Neural crest cell (in vitro differentiated cells): ENCODE results near the gene HNRNPM. TPM values are rescaled to one million over a fixed set of nuclear protein-coding genes. Genes with fewer than 3 reads are reported as not detected.

Source experiments
- DNase-seq: peaks from one replicate; pipeline ENCODE4 v3.0.0; 2021; ENCODE audit warnings: low read depth, mixed read lengths, low spot score
- H3K27ac Mint-ChIP-seq: one replicate; pipeline ENCODE4 v1.8.0; 2021; ENCODE audit warnings: mild to moderate bottlenecking, mixed read lengths; ENCODE audit not compliant: unreplicated experiment
- H3K27me3 Mint-ChIP-seq: 2 replicates; pipeline ENCODE4 v1.8.0; 2021; ENCODE audit warnings: low read depth, mild to moderate bottlenecking, mixed read lengths
- H3K36me3 Mint-ChIP-seq: 2 replicates; pipeline ENCODE4 v1.8.0; 2021; ENCODE audit warnings: low read depth, mild to moderate bottlenecking, mixed read lengths
- H3K4me1 Mint-ChIP-seq: 2 replicates; pipeline ENCODE4 v1.8.0; 2021; ENCODE audit warnings: mixed read lengths
- H3K4me3 Mint-ChIP-seq: one replicate; pipeline ENCODE4 v1.8.0; 2021; ENCODE audit warnings: mild to moderate bottlenecking, mixed read lengths
- H3K9me3 Mint-ChIP-seq: 2 replicates; pipeline ENCODE4 v1.8.0; 2021; ENCODE audit warnings: mixed read lengths
- total RNA-seq: library from RNA; stranded (reverse); gene quantifications from 2 replicates; pipeline ENCODE4 v1.2.1, GENCODE V29; 2021
- TF ChIP-seq, protein P1 (sequence below): fragments of 200-600 bp; sonication (generic); conservative IDR thresholded peaks from 2 replicates; pipeline ENCODE4 v1.5.0; 2021; ENCODE audit warnings: antibody characterized with exemption, mild to moderate bottlenecking

The HNRNPM gene
- total RNA-seq, 1 donor from 2014 or later, result 493 TPM

DNA sequence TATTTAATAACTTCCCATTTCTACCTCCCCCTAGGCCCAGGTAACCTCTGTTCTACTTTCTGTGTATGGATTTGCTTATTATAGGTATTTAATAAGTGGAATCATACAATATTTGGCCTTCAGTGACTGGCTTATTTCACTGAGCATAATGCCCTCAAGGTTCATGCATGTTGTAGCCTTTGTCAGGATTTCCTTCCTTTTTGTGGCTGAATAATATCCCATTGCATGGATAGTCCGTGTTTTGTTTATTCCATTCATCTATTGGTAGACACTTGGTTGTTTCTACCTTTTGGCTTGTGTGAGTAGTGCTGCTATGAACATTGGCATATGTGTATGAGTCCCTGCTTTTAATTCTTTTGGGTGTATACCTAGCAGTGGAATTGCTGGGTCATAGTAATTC is 9.4 kb downstream of the HNRNPM start:
- Mint-ChIP-seq H3K4me1 (peaks cover 49% of the 10 kb centered on the region), H3K27me3 (no peaks in the 10 kb centered on the region), H3K9me3 (no peaks in the 10 kb centered on the region), H3K4me3 (no peak overlapping the region), H3K36me3 (peaks cover 15% of the 10 kb centered on the region), H3K27ac (no peak overlapping the region)
- TF ChIP-seq, protein P1, sequence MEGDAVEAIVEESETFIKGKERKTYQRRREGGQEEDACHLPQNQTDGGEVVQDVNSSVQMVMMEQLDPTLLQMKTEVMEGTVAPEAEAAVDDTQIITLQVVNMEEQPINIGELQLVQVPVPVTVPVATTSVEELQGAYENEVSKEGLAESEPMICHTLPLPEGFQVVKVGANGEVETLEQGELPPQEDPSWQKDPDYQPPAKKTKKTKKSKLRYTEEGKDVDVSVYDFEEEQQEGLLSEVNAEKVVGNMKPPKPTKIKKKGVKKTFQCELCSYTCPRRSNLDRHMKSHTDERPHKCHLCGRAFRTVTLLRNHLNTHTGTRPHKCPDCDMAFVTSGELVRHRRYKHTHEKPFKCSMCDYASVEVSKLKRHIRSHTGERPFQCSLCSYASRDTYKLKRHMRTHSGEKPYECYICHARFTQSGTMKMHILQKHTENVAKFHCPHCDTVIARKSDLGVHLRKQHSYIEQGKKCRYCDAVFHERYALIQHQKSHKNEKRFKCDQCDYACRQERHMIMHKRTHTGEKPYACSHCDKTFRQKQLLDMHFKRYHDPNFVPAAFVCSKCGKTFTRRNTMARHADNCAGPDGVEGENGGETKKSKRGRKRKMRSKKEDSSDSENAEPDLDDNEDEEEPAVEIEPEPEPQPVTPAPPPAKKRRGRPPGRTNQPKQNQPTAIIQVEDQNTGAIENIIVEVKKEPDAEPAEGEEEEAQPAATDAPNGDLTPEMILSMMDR, result no peak
- DNase-seq, result no peak

DNA sequence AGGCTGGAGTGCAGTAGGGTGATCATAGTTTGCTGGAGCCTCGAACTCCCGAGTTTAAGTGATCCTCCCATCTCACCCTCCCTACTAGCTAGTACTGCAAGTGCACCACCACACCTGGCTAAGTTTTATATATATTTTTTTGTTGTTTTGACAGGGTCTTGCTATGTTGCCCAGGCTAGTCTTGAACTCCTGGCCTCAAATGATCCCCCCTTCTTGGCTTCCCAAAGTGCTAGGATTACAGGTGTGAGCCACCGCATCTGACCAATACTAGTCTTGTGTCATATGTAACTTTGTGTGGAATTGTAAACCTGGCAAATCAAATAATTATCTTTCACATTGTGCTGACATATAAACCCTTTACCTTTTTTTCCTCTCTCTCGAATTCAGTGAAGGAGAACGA is 10.2 kb downstream of the HNRNPM start:
- H3K27ac Mint-ChIP-seq, result no peak overlapping the region

DNA sequence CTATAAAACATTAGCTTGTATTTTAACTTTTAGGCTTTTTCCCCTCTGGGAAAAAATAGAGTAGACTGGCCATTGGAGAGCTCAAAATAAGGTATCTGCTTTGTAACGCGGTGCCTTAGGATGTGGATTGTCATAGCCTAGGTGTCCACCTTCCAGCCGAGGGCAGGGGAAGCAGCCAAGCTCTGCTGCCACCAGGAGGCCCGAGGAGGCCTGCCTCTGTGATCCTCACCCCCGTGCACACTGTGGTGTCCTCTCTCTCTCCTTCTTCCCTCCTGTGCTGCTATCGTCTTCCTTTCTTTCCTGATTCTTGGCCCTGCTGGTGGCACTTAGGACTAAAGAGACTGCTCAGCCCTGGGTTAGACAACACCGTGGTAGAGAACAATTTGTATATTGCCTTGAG is 11.3 kb downstream of the HNRNPM start:
- peak overlapping the region; percentile 16 for H3K4me3 Mint-ChIP-seq
- no peaks in the 10 kb centered on the region for H3K27me3 Mint-ChIP-seq
- DNase-seq, result no peak
- TF ChIP-seq, protein P1, result peak; percentile 43
- H3K4me1 Mint-ChIP-seq, result peaks cover 60% of the 10 kb centered on the region
- peaks cover 18% of the 10 kb centered on the region for H3K36me3 Mint-ChIP-seq
- no peaks in the 10 kb centered on the region for H3K9me3 Mint-ChIP-seq
- no peak overlapping the region for H3K27ac Mint-ChIP-seq

More for the DNA sequence above, 10.2 kb downstream of the HNRNPM start:
- peaks cover 53% of the 10 kb centered on the region for H3K4me1 Mint-ChIP-seq
- H3K9me3 Mint-ChIP-seq, result no peaks in the 10 kb centered on the region
- no peaks in the 10 kb centered on the region for H3K27me3 Mint-ChIP-seq
- H3K4me3 Mint-ChIP-seq, result no peak overlapping the region
- TF ChIP-seq, protein P1, result no peak
- peaks cover 16% of the 10 kb centered on the region for H3K36me3 Mint-ChIP-seq
- DNase-seq, result no peak

DNA sequence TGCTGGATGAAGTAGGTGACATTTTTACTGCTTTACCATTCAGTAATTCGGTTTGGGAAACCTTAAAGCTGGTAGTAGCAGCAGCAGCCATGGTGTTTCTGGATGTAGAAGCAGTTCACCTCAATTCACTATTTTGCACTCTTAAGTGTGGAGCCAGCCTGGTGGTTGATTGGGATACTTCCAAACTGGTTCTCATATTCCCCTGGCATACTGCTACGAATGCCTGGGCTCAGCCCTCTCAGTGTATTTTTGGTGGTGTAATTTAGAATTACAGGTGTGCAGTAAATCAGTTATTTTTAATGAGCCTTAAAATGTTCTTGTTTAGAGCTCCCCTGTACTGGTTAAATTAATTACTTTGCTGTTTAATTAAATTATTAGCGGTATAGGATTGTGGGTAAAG is 12.4 kb downstream of the HNRNPM start:
- H3K4me1 Mint-ChIP-seq, result peaks cover 62% of the 10 kb centered on the region
- no peak overlapping the region for H3K4me3 Mint-ChIP-seq
- H3K27ac Mint-ChIP-seq, result no peak overlapping the region
- no peaks in the 10 kb centered on the region for H3K9me3 Mint-ChIP-seq
- no peaks in the 10 kb centered on the region for H3K27me3 Mint-ChIP-seq
- H3K36me3 Mint-ChIP-seq, result peaks cover 15% of the 10 kb centered on the region
- DNase-seq, result no peak
- TF ChIP-seq, protein P1, result no peak

DNA sequence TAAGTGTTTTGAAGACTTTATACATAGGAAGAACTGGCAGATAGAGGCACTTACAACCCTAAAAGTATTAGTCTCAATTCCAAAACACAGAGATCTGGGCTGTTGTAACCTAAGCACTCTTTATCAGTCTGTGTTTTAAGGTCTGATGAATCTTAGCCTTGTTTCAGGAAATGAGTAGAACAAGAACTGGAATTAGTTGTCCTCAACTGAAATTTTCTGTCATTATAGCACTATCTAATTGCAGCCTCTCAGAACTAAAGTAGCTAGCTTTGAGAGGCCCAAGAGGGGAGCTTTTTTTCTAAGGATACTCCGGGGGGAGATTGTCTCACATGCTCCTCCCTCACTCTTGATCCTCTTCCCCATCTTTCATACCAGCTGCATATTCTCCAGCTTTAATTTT is 13.1 kb downstream of the HNRNPM start:
- Mint-ChIP-seq H3K36me3 (peaks cover 15% of the 10 kb centered on the region), H3K27ac (no peak overlapping the region), H3K4me1 (peaks cover 65% of the 10 kb centered on the region), H3K9me3 (no peaks in the 10 kb centered on the region), H3K4me3 (no peak overlapping the region), H3K27me3 (no peaks in the 10 kb centered on the region)
- TF ChIP-seq, protein P1, result no peak
- DNase-seq, result no peak

DNA sequence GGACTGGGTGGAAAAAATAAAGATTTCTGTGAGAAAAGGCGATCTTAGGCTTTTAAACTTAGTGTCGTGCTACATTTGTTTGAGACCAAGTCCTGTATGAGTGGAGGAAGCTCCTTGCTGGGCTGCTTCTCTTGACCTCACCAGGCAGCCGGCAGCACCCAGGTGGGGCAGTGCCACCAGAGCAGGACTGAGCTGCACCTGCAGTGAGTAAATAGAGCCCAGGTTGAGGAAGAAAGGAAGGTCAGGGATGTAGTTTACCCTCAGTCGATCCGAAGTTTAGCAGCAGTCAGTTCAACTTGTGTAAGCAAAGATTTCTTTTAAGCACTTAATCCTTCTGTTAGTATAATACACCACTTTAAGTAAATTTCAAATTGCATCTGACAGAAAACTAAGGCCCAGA is 13.6 kb downstream of the HNRNPM start:
- H3K9me3 Mint-ChIP-seq, result no peaks in the 10 kb centered on the region
- H3K36me3 Mint-ChIP-seq, result peaks cover 18% of the 10 kb centered on the region
- TF ChIP-seq, protein P1, result no peak
- no peak overlapping the region for H3K4me3 Mint-ChIP-seq
- no peak for DNase-seq
- H3K27ac Mint-ChIP-seq, result no peak overlapping the region
- no peaks in the 10 kb centered on the region for H3K27me3 Mint-ChIP-seq
- H3K4me1 Mint-ChIP-seq, result peaks cover 66% of the 10 kb centered on the region
